ENCODE results near the gene IRGQ.

Gene IRGQ

DNA sequence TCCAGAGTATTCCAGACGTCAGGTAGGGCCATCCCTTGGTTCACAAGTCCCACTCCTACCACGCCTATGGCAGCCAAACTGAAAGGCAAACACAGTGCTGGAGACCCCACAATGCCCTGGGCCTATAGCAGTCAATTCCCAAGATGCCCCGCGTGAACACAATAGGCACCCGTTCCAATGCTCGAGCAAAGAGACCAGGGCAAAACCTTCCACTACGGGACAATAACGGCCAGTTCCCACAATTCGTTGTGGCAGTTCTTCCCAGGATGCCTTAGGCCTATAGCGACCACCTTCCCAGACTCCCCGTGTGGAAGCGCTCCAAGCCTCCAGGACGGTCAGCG is 23.0 kb upstream of the IRGQ start:
- H3K9me3 ChIP-seq (ENCODE audit: control insufficient read depth, insufficient read depth, low read depth, low read length), result no peaks in the 10 kb centered on the region
- peaks cover 4 to 22% of the 10 kb centered on the region in 2 experiments for H3K36me3 ChIP-seq (ENCODE audit: control insufficient read depth in 2 of 2, insufficient read depth in 1 of 2, low read length in 2 of 2)
- H3K27ac ChIP-seq (ENCODE audit: extremely low read depth, low read depth, low read length), result peak overlapping the region; percentile 99
- peaks cover 21% of the 10 kb centered on the region for H3K4me1 ChIP-seq (ENCODE audit: control insufficient read depth, insufficient read depth, low read length)
- peak overlapping the region; percentile 49 for H3K4me3 ChIP-seq (ENCODE audit: low read depth, low read length)
- POLR2A ChIA-PET, result interaction anchor here (0.6 to 2.3 kb wide), 4 partner anchors 16 to 144 kb away, joined by 4 to 9 read pairs (median 8); partner anchors contain the start of genes IRGQ and ZNF576
- CTCF ChIA-PET, result interaction anchor here (0.5 to 1.5 kb wide), 7 partner anchors 16 to 198 kb away, joined by 3 to 4 read pairs (median 3); no protein-coding TSS in a partner anchor
- TF ChIP-seq GFI1B (tag by site-specific recombination; IDR thresholded peaks at IDR 0.05), result no peak
- TF ChIP-seq ZNF266 (tag by site-specific recombination; IDR thresholded peaks at IDR 0.05; ENCODE audit: low read depth), result no peak; the same call in 1 of the 2 replicates
- TF ChIP-seq, protein P1, sequence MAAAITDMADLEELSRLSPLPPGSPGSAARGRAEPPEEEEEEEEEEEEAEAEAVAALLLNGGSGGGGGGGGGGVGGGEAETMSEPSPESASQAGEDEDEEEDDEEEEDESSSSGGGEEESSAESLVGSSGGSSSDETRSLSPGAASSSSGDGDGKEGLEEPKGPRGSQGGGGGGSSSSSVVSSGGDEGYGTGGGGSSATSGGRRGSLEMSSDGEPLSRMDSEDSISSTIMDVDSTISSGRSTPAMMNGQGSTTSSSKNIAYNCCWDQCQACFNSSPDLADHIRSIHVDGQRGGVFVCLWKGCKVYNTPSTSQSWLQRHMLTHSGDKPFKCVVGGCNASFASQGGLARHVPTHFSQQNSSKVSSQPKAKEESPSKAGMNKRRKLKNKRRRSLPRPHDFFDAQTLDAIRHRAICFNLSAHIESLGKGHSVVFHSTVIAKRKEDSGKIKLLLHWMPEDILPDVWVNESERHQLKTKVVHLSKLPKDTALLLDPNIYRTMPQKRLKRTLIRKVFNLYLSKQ (tag by site-specific recombination; IDR thresholded peaks at IDR 0.05; ENCODE audit: borderline replicate concordance), result no peak
- TF ChIP-seq ZNF530 (tag by site-specific recombination; IDR thresholded peaks at IDR 0.05; ENCODE audit: low read depth), result no peak
- TF ChIP-seq ZNF585B (tag by site-specific recombination; IDR thresholded peaks at IDR 0.05), result no peak
- TF ChIP-seq TRIM28 (IDR thresholded peaks at IDR 0.05; ENCODE audit: borderline replicate concordance, low read length), result no peak
- TF ChIP-seq, protein P2, sequence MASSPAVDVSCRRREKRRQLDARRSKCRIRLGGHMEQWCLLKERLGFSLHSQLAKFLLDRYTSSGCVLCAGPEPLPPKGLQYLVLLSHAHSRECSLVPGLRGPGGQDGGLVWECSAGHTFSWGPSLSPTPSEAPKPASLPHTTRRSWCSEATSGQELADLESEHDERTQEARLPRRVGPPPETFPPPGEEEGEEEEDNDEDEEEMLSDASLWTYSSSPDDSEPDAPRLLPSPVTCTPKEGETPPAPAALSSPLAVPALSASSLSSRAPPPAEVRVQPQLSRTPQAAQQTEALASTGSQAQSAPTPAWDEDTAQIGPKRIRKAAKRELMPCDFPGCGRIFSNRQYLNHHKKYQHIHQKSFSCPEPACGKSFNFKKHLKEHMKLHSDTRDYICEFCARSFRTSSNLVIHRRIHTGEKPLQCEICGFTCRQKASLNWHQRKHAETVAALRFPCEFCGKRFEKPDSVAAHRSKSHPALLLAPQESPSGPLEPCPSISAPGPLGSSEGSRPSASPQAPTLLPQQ (tag by site-specific recombination; IDR thresholded peaks at IDR 0.05), result peak; percentile 79; the same call in 1 of the 2 replicates
- TF ChIP-seq, protein P3, sequence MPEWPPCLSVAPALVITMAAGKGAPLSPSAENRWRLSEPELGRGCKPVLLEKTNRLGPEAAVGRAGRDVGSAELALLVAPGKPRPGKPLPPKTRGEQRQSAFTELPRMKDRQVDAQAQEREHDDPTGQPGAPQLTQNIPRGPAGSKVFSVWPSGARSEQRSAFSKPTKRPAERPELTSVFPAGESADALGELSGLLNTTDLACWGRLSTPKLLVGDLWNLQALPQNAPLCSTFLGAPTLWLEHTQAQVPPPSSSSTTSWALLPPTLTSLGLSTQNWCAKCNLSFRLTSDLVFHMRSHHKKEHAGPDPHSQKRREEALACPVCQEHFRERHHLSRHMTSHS (tag by site-specific recombination; IDR thresholded peaks at IDR 0.05), result no peak
- no peak for TF ChIP-seq BCL11A (tag by site-specific recombination; IDR thresholded peaks at IDR 0.05; ENCODE audit: low read depth)
- no peak for TF ChIP-seq ZNF157 (tag by site-specific recombination; IDR thresholded peaks at IDR 0.05)
- TF ChIP-seq, protein P4, sequence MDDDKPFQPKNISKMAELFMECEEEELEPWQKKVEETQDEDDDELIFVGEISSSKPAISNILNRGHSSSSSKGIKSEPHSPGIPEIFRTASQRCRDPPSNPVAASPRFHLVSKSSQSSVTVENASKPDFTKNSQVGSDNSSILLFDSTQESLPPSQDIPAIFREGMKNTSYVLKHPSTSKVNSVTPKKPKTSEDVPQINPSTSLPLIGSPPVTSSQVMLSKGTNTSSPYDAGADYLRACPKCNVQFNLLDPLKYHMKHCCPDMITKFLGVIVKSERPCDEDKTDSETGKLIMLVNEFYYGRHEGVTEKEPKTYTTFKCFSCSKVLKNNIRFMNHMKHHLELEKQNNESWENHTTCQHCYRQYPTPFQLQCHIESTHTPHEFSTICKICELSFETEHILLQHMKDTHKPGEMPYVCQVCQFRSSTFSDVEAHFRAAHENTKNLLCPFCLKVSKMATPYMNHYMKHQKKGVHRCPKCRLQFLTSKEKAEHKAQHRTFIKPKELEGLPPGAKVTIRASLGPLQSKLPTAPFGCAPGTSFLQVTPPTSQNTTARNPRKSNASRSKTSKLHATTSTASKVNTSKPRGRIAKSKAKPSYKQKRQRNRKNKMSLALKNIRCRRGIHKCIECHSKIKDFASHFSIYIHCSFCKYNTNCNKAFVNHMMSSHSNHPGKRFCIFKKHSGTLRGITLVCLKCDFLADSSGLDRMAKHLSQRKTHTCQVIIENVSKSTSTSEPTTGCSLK (tag by site-specific recombination; IDR thresholded peaks at IDR 0.05), result no peak
- TF ChIP-seq, protein P5, sequence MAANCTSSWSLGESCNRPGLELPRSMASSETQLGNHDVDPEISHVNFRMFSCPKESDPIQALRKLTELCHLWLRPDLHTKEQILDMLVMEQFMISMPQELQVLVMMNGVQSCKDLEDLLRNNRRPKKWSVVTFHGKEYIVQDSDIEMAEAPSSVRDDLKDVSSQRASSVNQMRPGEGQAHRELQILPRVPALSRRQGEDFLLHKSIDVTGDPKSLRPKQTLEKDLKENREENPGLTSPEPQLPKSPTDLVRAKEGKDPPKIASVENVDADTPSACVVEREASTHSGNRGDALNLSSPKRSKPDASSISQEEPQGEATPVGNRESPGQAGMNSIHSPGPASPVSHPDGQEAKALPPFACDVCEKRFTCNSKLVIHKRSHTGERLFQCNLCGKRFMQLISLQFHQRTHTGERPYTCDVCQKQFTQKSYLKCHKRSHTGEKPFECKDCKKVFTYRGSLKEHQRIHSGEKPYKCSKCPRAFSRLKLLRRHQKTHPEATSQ (tag by site-specific recombination; IDR thresholded peaks at IDR 0.05), result no peak
- no peak; the same call in 1 of the 2 replicates for TF ChIP-seq ZNF221 (tag by site-specific recombination; IDR thresholded peaks at IDR 0.05; ENCODE audit: borderline replicate concordance)
- TF ChIP-seq, protein P6, sequence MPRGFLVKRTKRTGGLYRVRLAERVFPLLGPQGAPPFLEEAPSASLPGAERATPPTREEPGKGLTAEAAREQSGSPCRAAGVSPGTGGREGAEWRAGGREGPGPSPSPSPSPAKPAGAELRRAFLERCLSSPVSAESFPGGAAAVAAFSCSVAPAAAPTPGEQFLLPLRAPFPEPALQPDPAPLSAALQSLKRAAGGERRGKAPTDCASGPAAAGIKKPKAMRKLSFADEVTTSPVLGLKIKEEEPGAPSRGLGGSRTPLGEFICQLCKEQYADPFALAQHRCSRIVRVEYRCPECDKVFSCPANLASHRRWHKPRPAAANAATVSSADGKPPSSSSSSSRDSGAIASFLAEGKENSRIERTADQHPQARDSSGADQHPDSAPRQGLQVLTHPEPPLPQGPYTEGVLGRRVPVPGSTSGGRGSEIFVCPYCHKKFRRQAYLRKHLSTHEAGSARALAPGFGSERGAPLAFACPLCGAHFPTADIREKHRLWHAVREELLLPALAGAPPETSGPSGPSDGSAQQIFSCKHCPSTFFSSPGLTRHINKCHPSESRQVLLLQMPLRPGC (tag by site-specific recombination; IDR thresholded peaks at IDR 0.05), result no peak
- no peak for TF ChIP-seq ZXDB (tag by site-specific recombination; IDR thresholded peaks at IDR 0.05)
- TF ChIP-seq, protein P7, sequence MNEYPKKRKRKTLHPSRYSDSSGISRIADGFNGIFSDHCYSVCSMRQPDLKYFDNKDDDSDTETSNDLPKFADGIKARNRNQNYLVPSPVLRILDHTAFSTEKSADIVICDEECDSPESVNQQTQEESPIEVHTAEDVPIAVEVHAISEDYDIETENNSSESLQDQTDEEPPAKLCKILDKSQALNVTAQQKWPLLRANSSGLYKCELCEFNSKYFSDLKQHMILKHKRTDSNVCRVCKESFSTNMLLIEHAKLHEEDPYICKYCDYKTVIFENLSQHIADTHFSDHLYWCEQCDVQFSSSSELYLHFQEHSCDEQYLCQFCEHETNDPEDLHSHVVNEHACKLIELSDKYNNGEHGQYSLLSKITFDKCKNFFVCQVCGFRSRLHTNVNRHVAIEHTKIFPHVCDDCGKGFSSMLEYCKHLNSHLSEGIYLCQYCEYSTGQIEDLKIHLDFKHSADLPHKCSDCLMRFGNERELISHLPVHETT (tag by site-specific recombination; IDR thresholded peaks at IDR 0.05), result no peak
- TF ChIP-seq ZNF366 (tag by site-specific recombination; conservative IDR thresholded peaks at IDR 0.05), result no peak; the same call in 1 of the 2 replicates
- TF ChIP-seq, protein P8, sequence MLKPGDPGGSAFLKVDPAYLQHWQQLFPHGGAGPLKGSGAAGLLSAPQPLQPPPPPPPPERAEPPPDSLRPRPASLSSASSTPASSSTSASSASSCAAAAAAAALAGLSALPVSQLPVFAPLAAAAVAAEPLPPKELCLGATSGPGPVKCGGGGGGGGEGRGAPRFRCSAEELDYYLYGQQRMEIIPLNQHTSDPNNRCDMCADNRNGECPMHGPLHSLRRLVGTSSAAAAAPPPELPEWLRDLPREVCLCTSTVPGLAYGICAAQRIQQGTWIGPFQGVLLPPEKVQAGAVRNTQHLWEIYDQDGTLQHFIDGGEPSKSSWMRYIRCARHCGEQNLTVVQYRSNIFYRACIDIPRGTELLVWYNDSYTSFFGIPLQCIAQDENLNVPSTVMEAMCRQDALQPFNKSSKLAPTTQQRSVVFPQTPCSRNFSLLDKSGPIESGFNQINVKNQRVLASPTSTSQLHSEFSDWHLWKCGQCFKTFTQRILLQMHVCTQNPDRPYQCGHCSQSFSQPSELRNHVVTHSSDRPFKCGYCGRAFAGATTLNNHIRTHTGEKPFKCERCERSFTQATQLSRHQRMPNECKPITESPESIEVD (tag by site-specific recombination; IDR thresholded peaks at IDR 0.05), result no peak
- TF ChIP-seq ZBTB8A (tag by site-specific recombination; IDR thresholded peaks at IDR 0.05), result no peak
- no peak for TF ChIP-seq ZBTB7A (tag by site-specific recombination; IDR thresholded peaks at IDR 0.05; ENCODE audit: low read depth)
- no peak for TF ChIP-seq ZNF223 (tag by site-specific recombination; IDR thresholded peaks at IDR 0.05)
- TF ChIP-seq ZNF792 (tag by site-specific recombination; IDR thresholded peaks at IDR 0.05), result no peak; the same call in 1 of the 2 replicates
- no peak for TF ChIP-seq ZNF596 (tag by site-specific recombination; IDR thresholded peaks at IDR 0.05)
- TF ChIP-seq ZFP37 (tag by site-specific recombination; IDR thresholded peaks at IDR 0.05), result peak; percentile 97
- no peak; the same call in 1 of the 2 replicates for TF ChIP-seq ZSCAN30 (tag by site-specific recombination; IDR thresholded peaks at IDR 0.05)
- TF ChIP-seq ZNF560 (tag by site-specific recombination; IDR thresholded peaks at IDR 0.05; ENCODE audit: borderline replicate concordance), result no peak
